ENCODE data around the gene ARHGEF16.

The ARHGEF16 gene

GRCh38 chr1:3471356-3472087 is 17.1 kb downstream of the ARHGEF16 start:
- Histone ChIP-seq H3K4me3 (ENCODE audit: low read length) (no peak overlapping the region), H3K4me1 (ENCODE audit: control insufficient read depth, insufficient read depth, low read length) (no peaks in the 10 kb centered on the region), H3K27me3 (ENCODE audit: control insufficient read depth, insufficient read depth, low read length) (no peaks in the 10 kb centered on the region), H3K9ac (ENCODE audit: low read length) (no peak overlapping the region), H3K36me3 (ENCODE audit: control insufficient read depth, insufficient read depth, low read length) (peaks cover 2% of the 10 kb centered on the region), H3K27ac (ENCODE audit: low read depth, low read length) (no peak overlapping the region)

DNA sequence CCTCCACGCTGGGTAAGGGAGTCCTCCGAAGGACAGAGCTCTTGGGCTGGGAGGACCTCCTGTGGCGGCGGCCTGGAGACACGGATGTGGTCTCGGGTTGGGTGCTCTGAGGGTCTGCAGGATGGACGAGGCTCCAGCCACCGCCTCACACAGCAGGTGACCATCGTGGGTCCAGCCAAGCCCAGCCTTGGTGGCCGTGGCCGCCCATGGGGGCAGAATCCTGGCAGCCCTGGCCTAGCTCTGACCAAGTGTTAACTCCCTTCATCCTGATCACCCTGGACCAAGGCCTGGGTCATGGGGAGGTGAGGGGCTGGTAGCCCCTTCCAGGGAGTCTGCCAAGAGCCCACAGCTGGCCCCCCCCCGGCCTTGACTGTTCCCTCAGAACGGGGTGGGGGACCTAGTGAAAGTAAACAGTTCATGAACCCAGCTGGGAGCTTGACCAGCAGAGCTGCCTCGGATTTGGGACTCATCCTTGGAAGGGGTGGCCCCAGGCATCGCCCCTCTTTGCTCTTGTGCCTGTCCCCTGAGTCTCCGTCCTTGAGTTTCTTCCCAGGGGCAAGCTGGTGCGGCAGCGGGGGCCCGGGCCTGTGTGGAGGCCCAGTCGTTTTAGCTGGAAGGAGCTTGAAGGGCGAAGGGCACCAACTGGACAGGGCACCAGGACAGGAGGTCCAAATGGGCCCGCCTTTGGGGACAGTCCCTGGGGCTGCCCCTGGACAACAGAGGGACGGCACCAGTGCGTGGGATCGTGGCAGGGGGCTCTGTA is 17.8 kb downstream of the ARHGEF16 start:
- no peak overlapping the region for H3K9ac ChIP-seq (ENCODE audit: low read length)

DNA sequence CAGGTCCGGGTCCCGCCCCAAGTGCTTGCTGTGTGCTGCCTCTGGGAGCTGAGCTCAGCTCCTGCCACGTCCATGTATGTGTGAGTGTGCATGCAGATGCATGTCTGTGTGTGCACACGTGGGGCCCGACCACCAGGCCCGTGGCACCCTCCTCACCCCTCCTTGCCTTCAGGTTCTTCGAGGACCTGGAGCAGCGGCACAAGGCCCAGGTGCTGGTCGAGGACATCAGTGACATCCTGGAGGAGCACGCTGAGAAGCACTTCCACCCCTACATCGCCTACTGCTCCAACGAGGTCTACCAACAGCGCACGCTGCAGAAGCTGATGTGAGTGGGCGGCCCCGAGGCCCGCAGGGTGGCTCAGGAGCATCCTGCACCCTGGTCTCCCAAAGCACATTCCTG is 18.4 kb downstream of the ARHGEF16 start:
- Histone ChIP-seq H3K4me1 (ENCODE audit: control insufficient read depth, insufficient read depth, low read length) (no peaks in the 10 kb centered on the region), H3K27ac (ENCODE audit: low read depth, low read length) (no peak overlapping the region), H3K9ac (ENCODE audit: low read length) (no peak overlapping the region), H3K27me3 (ENCODE audit: control insufficient read depth, insufficient read depth, low read length) (no peaks in the 10 kb centered on the region), H3K36me3 (ENCODE audit: control insufficient read depth, insufficient read depth, low read length) (peaks cover 2% of the 10 kb centered on the region), H3K4me3 (ENCODE audit: low read length) (no peak overlapping the region)

More for the DNA sequence above, 17.8 kb downstream of the ARHGEF16 start:
- no peaks in the 10 kb centered on the region for H3K27me3 ChIP-seq (ENCODE audit: control insufficient read depth, insufficient read depth, low read length)
- H3K4me1 ChIP-seq (ENCODE audit: control insufficient read depth, insufficient read depth, low read length): no peaks in the 10 kb centered on the region
- H3K4me3 ChIP-seq (ENCODE audit: low read length): no peak overlapping the region
- peaks cover 2% of the 10 kb centered on the region for H3K36me3 ChIP-seq (ENCODE audit: control insufficient read depth, insufficient read depth, low read length)
- H3K27ac ChIP-seq (ENCODE audit: low read depth, low read length): no peak overlapping the region

- Histone ChIP-seq H3K9ac (ENCODE audit: low read length) (no peak overlapping the region), H3K27ac (ENCODE audit: low read depth, low read length) (no peak overlapping the region), H3K27me3 (ENCODE audit: control insufficient read depth, insufficient read depth, low read length) (no peaks in the 10 kb centered on the region), H3K4me3 (ENCODE audit: low read length) (no peak overlapping the region), H3K4me1 (ENCODE audit: control insufficient read depth, insufficient read depth, low read length) (no peaks in the 10 kb centered on the region), H3K36me3 (ENCODE audit: control insufficient read depth, insufficient read depth, low read length) (peaks cover 2% of the 10 kb centered on the region)
Measured at GRCh38 chr1:3473381-3473844, 18.9 kb downstream of the ARHGEF16 start.

- no peaks in the 10 kb centered on the region for H3K27me3 ChIP-seq (ENCODE audit: control insufficient read depth, insufficient read depth, low read length)
- no peak overlapping the region for H3K27ac ChIP-seq (ENCODE audit: low read depth, low read length)
Measured at GRCh38 chr1:3474016-3474415, 19.6 kb downstream of the ARHGEF16 start.

GRCh38 chr1:3474421-3474820 is 20.0 kb downstream of the ARHGEF16 start:
- Histone ChIP-seq H3K27me3 (ENCODE audit: control insufficient read depth, insufficient read depth, low read length) (no peaks in the 10 kb centered on the region), H3K4me1 (ENCODE audit: control insufficient read depth, insufficient read depth, low read length) (no peaks in the 10 kb centered on the region), H3K27ac (ENCODE audit: low read depth, low read length) (no peak overlapping the region), H3K4me3 (ENCODE audit: low read length) (no peak overlapping the region), H3K9ac (ENCODE audit: low read length) (no peak overlapping the region), H3K36me3 (ENCODE audit: control insufficient read depth, insufficient read depth, low read length) (peaks cover 2% of the 10 kb centered on the region)

More at GRCh38 chr1:3474016-3474415, 19.6 kb downstream of the ARHGEF16 start:
- Histone ChIP-seq H3K4me1 (ENCODE audit: control insufficient read depth, insufficient read depth, low read length) (no peaks in the 10 kb centered on the region), H3K36me3 (ENCODE audit: control insufficient read depth, insufficient read depth, low read length) (peaks cover 2% of the 10 kb centered on the region), H3K9ac (ENCODE audit: low read length) (no peak overlapping the region), H3K4me3 (ENCODE audit: low read length) (no peak overlapping the region)

- Histone ChIP-seq H3K27ac (ENCODE audit: low read depth, low read length) (no peak overlapping the region), H3K9ac (ENCODE audit: low read length) (no peak overlapping the region), H3K27me3 (ENCODE audit: control insufficient read depth, insufficient read depth, low read length) (no peaks in the 10 kb centered on the region)
Measured at GRCh38 chr1:3475839-3476573, 21.5 kb downstream of the ARHGEF16 start.

DNA sequence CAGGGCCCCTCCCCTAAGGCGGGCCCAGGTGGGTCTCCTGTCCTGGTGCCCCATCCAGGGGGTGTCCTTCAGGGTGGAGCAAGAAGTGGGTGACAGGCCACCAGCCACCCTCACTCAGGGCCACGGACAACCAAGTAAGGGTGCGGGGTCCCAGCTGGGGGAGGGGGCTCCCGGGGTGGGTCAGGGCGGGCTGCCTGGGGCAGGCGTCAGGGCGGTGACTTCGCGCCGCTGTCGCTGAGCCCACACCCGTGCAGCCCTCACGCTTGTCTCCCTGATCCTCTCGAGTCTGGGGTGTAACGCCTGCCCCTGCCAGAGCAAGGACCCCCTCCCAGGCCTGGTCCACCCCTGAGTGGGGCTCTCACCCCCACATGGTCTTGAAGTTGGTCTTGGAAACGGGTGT is 22.2 kb downstream of the ARHGEF16 start:
- Histone ChIP-seq H3K27me3 (ENCODE audit: control insufficient read depth, insufficient read depth, low read length) (no peaks in the 10 kb centered on the region), H3K36me3 (ENCODE audit: control insufficient read depth, insufficient read depth, low read length) (no peaks in the 10 kb centered on the region), H3K9ac (ENCODE audit: low read length) (no peak overlapping the region), H3K4me3 (ENCODE audit: low read length) (no peak overlapping the region), H3K27ac (ENCODE audit: low read depth, low read length) (no peak overlapping the region), H3K4me1 (ENCODE audit: control insufficient read depth, insufficient read depth, low read length) (no peaks in the 10 kb centered on the region)

More at GRCh38 chr1:3475839-3476573, 21.5 kb downstream of the ARHGEF16 start:
- Histone ChIP-seq H3K36me3 (ENCODE audit: control insufficient read depth, insufficient read depth, low read length) (no peaks in the 10 kb centered on the region), H3K4me1 (ENCODE audit: control insufficient read depth, insufficient read depth, low read length) (no peaks in the 10 kb centered on the region), H3K4me3 (ENCODE audit: low read length) (no peak overlapping the region)

- Histone ChIP-seq H3K27ac (ENCODE audit: low read depth, low read length) (no peak overlapping the region), H3K27me3 (ENCODE audit: control insufficient read depth, insufficient read depth, low read length) (no peaks in the 10 kb centered on the region), H3K4me3 (ENCODE audit: low read length) (no peak overlapping the region), H3K4me1 (ENCODE audit: control insufficient read depth, insufficient read depth, low read length) (no peaks in the 10 kb centered on the region), H3K36me3 (ENCODE audit: control insufficient read depth, insufficient read depth, low read length) (no peaks in the 10 kb centered on the region), H3K9ac (ENCODE audit: low read length) (no peak overlapping the region)
Measured at GRCh38 chr1:3477241-3477995, 23.0 kb downstream of the ARHGEF16 start.

DNA sequence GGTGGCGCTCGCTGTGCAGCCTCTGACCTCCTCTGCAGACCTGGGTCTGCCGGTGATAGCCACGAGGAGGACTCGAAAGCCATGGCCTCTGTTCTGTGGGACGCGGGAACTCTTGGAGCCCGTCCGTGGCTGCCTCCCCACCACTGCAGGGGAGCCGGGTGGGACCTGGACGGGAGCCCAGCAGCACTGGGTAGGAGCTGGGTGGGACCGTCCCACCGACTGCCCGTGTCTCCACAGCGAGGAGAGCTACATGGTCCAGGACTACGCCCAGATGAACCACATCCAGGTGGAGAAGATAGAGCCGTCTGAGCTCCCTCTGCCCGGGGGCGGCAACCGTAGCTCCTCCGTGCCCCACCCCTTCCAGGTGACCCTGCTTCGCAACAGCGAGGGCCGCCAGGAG is 23.7 kb downstream of the ARHGEF16 start:
- Histone ChIP-seq H3K27me3 (ENCODE audit: control insufficient read depth, insufficient read depth, low read length) (no peaks in the 10 kb centered on the region), H3K36me3 (ENCODE audit: control insufficient read depth, insufficient read depth, low read length) (no peaks in the 10 kb centered on the region), H3K4me1 (ENCODE audit: control insufficient read depth, insufficient read depth, low read length) (no peaks in the 10 kb centered on the region), H3K9ac (ENCODE audit: low read length) (no peak overlapping the region), H3K4me3 (ENCODE audit: low read length) (no peak overlapping the region), H3K27ac (ENCODE audit: low read depth, low read length) (no peak overlapping the region)

DNA sequence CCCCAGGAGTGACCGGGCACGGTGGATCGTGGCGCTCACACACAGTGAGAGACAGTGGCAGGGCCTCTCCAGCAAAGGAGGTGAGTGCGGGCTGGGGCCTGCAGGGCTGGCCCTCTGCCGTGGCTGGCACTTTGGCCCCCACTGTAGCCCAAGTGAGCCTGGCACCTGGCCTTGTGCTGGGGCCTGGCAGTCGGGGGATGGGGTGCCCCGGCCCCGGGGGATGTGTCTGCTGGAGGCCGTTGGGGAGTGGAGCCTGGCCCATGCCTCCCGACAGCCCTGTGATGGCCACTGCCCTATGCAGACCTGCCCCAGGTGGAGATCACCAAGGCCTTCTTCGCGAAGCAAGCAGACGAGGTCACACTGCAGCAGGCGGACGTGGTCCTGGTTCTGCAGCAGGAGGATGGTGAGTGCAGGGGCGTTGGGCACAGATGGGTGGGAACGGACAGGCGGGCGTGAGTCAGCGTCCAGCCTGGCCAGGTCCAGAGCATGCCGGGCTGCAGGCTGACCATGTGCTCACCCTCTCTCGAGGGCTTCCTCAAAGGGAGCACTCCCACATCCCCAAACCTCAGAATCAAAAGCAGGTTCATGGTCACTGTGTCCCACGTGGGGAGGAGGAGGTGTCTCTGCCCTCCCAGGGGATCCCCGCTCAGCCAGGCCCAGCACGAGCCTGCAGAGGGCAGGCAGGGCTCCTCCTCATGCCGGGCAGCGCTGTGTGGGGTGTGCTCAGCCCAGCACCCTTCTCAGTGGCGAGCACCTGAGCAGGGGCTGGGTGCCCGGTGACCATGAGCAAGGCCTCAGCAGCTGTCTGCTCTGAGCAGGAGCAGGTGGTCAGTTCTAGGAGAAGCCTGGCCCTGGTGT is 25.3 kb downstream of the ARHGEF16 start:
- no peaks in the 10 kb centered on the region for H3K36me3 ChIP-seq (ENCODE audit: control insufficient read depth, insufficient read depth, low read length)
- no peak overlapping the region for H3K9ac ChIP-seq (ENCODE audit: low read length)
- H3K27me3 ChIP-seq (ENCODE audit: control insufficient read depth, insufficient read depth, low read length): no peaks in the 10 kb centered on the region
- H3K4me3 ChIP-seq (ENCODE audit: low read length): no peak overlapping the region
- no peaks in the 10 kb centered on the region for H3K4me1 ChIP-seq (ENCODE audit: control insufficient read depth, insufficient read depth, low read length)
- H3K27ac ChIP-seq (ENCODE audit: low read depth, low read length): no peak overlapping the region
